Gastrocnemius medialis (tissue), 4 donors: ENCODE measurements around the gene DNAH5. TPM values are rescaled to one million over a fixed set of nuclear protein-coding genes. Genes with fewer than 3 reads are reported as not detected.

Experiments
- ATAC-seq, 2 donors: fragments of 150-250 bp; one replicate each; pipeline ENCODE4 v1.9.1; 2016
- DNase-seq, 2 donors: peaks; one replicate each; pipeline ENCODE4 v3.0.0-alpha.2; 2019
- H3K27ac ChIP-seq, 4 donors: fragments of 200-600 bp; sonication (generic); 1 replicate in 1 of 4; 2 replicates in 3 of 4; pipeline ENCODE4 v1.5.1; 2016 to 2018; ENCODE audit warnings: mild to moderate bottlenecking in 2 of 4, moderate library complexity in 1 of 4
- H3K27me3 ChIP-seq, 3 donors: fragments of 200-600 bp; sonication (generic) in 2 of 3; 1 replicate in 1 of 3; 2 replicates in 2 of 3; pipeline versions ENCODE4 v1.5.1 to v1.6.0; 2016 to 2019; ENCODE audit warnings: mild to moderate bottlenecking in 1 of 3, moderate library complexity in 1 of 3
- H3K36me3 ChIP-seq, 2 donors: fragments of 200-600 bp; sonication (generic) in 1 of 2; one replicate each; pipeline ENCODE4 v1.5.1; 2017 to 2018
- H3K4me1 ChIP-seq, 2 donors: fragments of 200-600 bp; sonication (generic) in 1 of 2; one replicate each; pipeline ENCODE4 v1.5.1; 2016 to 2017; ENCODE audit warnings: mild to moderate bottlenecking in 2 of 2
- H3K4me3 ChIP-seq, 4 donors: fragments of 200-600 bp; sonication (generic) in 3 of 4; 1 replicate in 1 of 4; 2 replicates in 3 of 4; pipeline ENCODE4 v1.5.1; 2016 to 2019; ENCODE audit warnings: mild to moderate bottlenecking in 2 of 4
- H3K9me3 ChIP-seq, 3 donors: fragments of 200-600 bp; sonication (generic) in 2 of 3; 1 replicate in 1 of 3; 2 replicates in 2 of 3; pipeline ENCODE4 v1.5.1; 2016 to 2019
- CTCF ChIP-seq, 5 experiments: fragments of 450-650 bp in 3 of 5; fragments of 200-600 bp in 2 of 5; sonication (generic) in 2 of 5; IDR thresholded peaks in 4 of 5; conservative IDR thresholded peaks in 1 of 5; 1 replicate in 4 of 5; 2 replicates in 1 of 5; pipeline ENCODE4 v1.5.1; 2016 to 2019; ENCODE audit warnings: antibody characterized with exemption in 5 of 5, mild to moderate bottlenecking in 3 of 5, moderate library complexity in 3 of 5
- POLR2A ChIP-seq, 2 donors: fragments of 450-650 bp; IDR thresholded peaks; one replicate each; pipeline ENCODE4 v1.6.1; 2017; ENCODE audit warnings: antibody characterized with exemption in 2 of 2, mild to moderate bottlenecking in 2 of 2, moderate library complexity in 2 of 2
- in situ Hi-C, 4 donors: fragments of 200-750 bp; cut with MboI; loops; one replicate each; pipeline versions ENCODE4 v1.15.0 to v1.8.0; 2017; ENCODE audit warnings: low sequenced_read_pairs in 4 of 4
- intact Hi-C: fragments of 100-400 bp; cut with DNase I; formaldehyde crosslinking; loops from one replicate; pipeline ENCODE4 v1.15.1; 2023; ENCODE audit warnings: low total_unique reads
- total RNA-seq, 4 donors: library from RNA; depleted of rRNA; stranded (reverse); fragments of >200 nt; gene quantifications; one replicate each; pipeline versions ENCODE4 v1.1.0 to v1.2.3, GENCODE V29; 2016

Gene DNAH5
- total RNA-seq, 4 donors from 2014 or later = 0.02 to 1.0 (median 0.03) TPM; not detected in 1

- Histone ChIP-seq H3K4me3 (no peak overlapping the region), H3K27me3 (no peaks in the 10 kb centered on the region), H3K27ac (no peak overlapping the region), H3K36me3 (no peaks in the 10 kb centered on the region), H3K4me1 (no peaks in the 10 kb centered on the region), H3K9me3 (no peaks in the 10 kb centered on the region)
- TF ChIP-seq CTCF (IDR thresholded peaks at IDR 0.05 in 4 of 5, conservative IDR thresholded peaks at IDR 0.05 in 1 of 5) = no peak
- no peak for TF ChIP-seq POLR2A (IDR thresholded peaks at IDR 0.05)
- DNase-seq (no peak), ATAC-seq (no peak)
- in situ Hi-C loops = no loop called here
- intact Hi-C loops = no loop called here
Measured at GRCh38 chr5:13833440-13833839, 111.0 kb downstream of the DNAH5 start.

GRCh38 chr5:13831351-13831750 lies 113.1 kb downstream of the DNAH5 start:
- Histone ChIP-seq H3K9me3 (no peaks in the 10 kb centered on the region), H3K36me3 (no peaks in the 10 kb centered on the region), H3K27me3 (no peaks in the 10 kb centered on the region), H3K27ac (no peak overlapping the region), H3K4me1 (no peaks in the 10 kb centered on the region), H3K4me3 (no peak overlapping the region)
- ATAC-seq = no peak
- DNase-seq = no peak
- intact Hi-C loops (no loop called here), in situ Hi-C loops (no loop called here)
- TF ChIP-seq CTCF (IDR thresholded peaks at IDR 0.05 in 4 of 5, conservative IDR thresholded peaks at IDR 0.05 in 1 of 5) (no peak), POLR2A (IDR thresholded peaks at IDR 0.05) (no peak)

GRCh38 chr5:13830536-13830935 lies 114.0 kb downstream of the DNAH5 start:
- in situ Hi-C loops = no loop called here
- no peaks in the 10 kb centered on the region for H3K36me3 ChIP-seq
- DNase-seq (no peak), ATAC-seq (no peak)
- TF ChIP-seq POLR2A (IDR thresholded peaks at IDR 0.05) (no peak), CTCF (IDR thresholded peaks at IDR 0.05 in 4 of 5, conservative IDR thresholded peaks at IDR 0.05 in 1 of 5) (no peak)
- H3K27me3 ChIP-seq = no peaks in the 10 kb centered on the region
- no peaks in the 10 kb centered on the region for H3K9me3 ChIP-seq
- intact Hi-C loops = no loop called here
- no peak overlapping the region for H3K27ac ChIP-seq
- H3K4me3 ChIP-seq = no peak overlapping the region
- no peaks in the 10 kb centered on the region for H3K4me1 ChIP-seq

- Histone ChIP-seq H3K27ac (no peak overlapping the region), H3K36me3 (no peaks in the 10 kb centered on the region), H3K9me3 (no peaks in the 10 kb centered on the region), H3K4me3 (no peak overlapping the region), H3K4me1 (no peaks in the 10 kb centered on the region), H3K27me3 (no peaks in the 10 kb centered on the region)
- TF ChIP-seq CTCF (IDR thresholded peaks at IDR 0.05 in 4 of 5, conservative IDR thresholded peaks at IDR 0.05 in 1 of 5) (no peak), POLR2A (IDR thresholded peaks at IDR 0.05) (no peak)
- no peak for ATAC-seq
- intact Hi-C loops = no loop called here
- no peak for DNase-seq
- in situ Hi-C loops = no loop called here
Measured at GRCh38 chr5:13821366-13821765, 123.1 kb downstream of the DNAH5 start.

- no peaks in the 10 kb centered on the region for H3K27me3 ChIP-seq
- no peak overlapping the region for H3K27ac ChIP-seq
- H3K36me3 ChIP-seq = no peaks in the 10 kb centered on the region
- H3K4me3 ChIP-seq = no peak overlapping the region
- in situ Hi-C loops = no loop called here
- intact Hi-C loops = no loop called here
- no peak for ATAC-seq
- no peaks in the 10 kb centered on the region for H3K4me1 ChIP-seq
- DNase-seq = no peak
- TF ChIP-seq POLR2A (IDR thresholded peaks at IDR 0.05) (no peak), CTCF (IDR thresholded peaks at IDR 0.05 in 4 of 5, conservative IDR thresholded peaks at IDR 0.05 in 1 of 5) (no peak)
- no peaks in the 10 kb centered on the region for H3K9me3 ChIP-seq
Measured at GRCh38 chr5:13816126-13816525, 128.4 kb downstream of the DNAH5 start.
